GM23248 (cell line): ENCODE results near the gene PTPRT.

ENCODE experiments used
- EZH2 ChIP-seq: fragments of 200-600 bp; sonication (generic); IDR thresholded peaks from 2 replicates; pipeline ENCODE4 v1.6.1; 2018; ENCODE audit warnings: antibody characterized with exemption, mild to moderate bottlenecking; ENCODE audit not compliant: insufficient read depth, poor library complexity, severe bottlenecking
- EZH2phosphoT487 ChIP-seq: fragments of 200-600 bp; sonication (generic); IDR thresholded peaks from 2 replicates; pipeline ENCODE4 v1.6.1; 2018; ENCODE audit warnings: antibody characterized with exemption, moderate library complexity, mild to moderate bottlenecking, low read depth; ENCODE audit not compliant: insufficient read depth

GRCh38 chr20:43046966-43047365 lies 142.7 kb downstream of the PTPRT start:
- no peak for TF ChIP-seq EZH2phosphoT487
- no peak for TF ChIP-seq EZH2
